Uterus (tissue), 2 donors: ENCODE results near the gene ITGB4.

Source experiments
- POLR2A ChIP-seq, 2 donors: fragments of 450-650 bp; IDR thresholded peaks; one replicate each; pipeline ENCODE4 v1.6.1; 2016; ENCODE audit warnings: antibody characterized with exemption in 2 of 2, mild to moderate bottlenecking in 1 of 2, moderate library complexity in 1 of 2
- TF ChIP-seq, protein P1 (sequence below), 4 experiments: fragments of 200-600 bp in 2 of 4; fragments of 450-650 bp in 2 of 4; sonication (generic) in 2 of 4; IDR thresholded peaks; one replicate each; pipeline ENCODE4 v1.5.1; 2016 to 2019; ENCODE audit warnings: antibody characterized with exemption in 4 of 4, mild to moderate bottlenecking in 2 of 4, moderate library complexity in 1 of 4

DNA sequence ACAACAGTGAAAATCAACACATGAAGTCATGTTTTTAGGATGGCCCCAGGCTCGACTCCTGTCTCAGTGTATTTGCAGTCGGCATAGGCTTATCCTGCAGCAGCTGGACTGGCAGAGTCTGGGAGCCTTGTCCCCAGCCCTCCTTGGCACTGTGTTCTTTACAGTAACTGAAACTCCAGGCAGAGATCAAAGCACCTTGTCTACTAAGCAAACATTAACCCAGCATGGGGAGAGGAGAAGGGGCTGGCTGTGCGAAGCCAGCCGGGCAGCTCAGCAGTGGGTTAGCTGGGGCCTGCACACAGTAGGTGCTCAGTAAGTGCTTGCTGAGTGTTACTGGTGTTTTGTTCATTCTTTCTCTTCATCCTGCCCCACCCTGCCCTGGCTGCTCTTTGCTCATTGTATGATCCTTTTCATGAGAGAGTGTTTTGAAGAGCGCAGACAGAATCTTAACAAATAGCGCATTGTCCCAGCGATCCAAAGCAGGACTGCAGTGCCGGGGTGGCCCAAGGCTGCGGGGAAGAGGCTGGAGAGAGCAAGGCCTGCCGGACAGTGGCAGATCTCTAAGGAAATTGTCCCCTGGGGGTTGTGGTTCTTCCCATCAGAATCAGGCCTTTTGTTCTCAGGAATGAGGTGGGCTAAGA lies 23.5 kb upstream of the ITGB4 start:
- TF ChIP-seq, protein P1, sequence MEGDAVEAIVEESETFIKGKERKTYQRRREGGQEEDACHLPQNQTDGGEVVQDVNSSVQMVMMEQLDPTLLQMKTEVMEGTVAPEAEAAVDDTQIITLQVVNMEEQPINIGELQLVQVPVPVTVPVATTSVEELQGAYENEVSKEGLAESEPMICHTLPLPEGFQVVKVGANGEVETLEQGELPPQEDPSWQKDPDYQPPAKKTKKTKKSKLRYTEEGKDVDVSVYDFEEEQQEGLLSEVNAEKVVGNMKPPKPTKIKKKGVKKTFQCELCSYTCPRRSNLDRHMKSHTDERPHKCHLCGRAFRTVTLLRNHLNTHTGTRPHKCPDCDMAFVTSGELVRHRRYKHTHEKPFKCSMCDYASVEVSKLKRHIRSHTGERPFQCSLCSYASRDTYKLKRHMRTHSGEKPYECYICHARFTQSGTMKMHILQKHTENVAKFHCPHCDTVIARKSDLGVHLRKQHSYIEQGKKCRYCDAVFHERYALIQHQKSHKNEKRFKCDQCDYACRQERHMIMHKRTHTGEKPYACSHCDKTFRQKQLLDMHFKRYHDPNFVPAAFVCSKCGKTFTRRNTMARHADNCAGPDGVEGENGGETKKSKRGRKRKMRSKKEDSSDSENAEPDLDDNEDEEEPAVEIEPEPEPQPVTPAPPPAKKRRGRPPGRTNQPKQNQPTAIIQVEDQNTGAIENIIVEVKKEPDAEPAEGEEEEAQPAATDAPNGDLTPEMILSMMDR (IDR thresholded peaks at IDR 0.05), result no peak
- TF ChIP-seq POLR2A (IDR thresholded peaks at IDR 0.05), result no peak
